Stimulated activated naive CD8-positive, alpha-beta T cell treated with anti-CD3 and anti-CD28 coated beads, Interleukin-15, amount 100 ng/mL, for 72 hours (primary cell): ENCODE measurements around the gene ZRANB1.

Source experiments
- ATAC-seq: fragments of 150-1000 bp; cut with Tn5 transposase; 2 replicates; pipeline ENCODE4 v1.10.0; 2021; ENCODE audit warnings: mild to moderate bottlenecking, moderate library complexity
- DNase-seq, 2 donors: peaks; one replicate each; pipeline ENCODE4 v3.0.0; 2021 to 2022
- H3K27ac Mint-ChIP-seq, 2 donors: one replicate each; pipeline ENCODE4 v1.8.0; 2022; ENCODE audit warnings: mild to moderate bottlenecking in 2 of 2, mixed read lengths in 2 of 2, moderate library complexity in 2 of 2
- H3K27me3 Mint-ChIP-seq: one replicate; pipeline ENCODE4 v1.8.0; 2022; ENCODE audit warnings: mixed read lengths
- H3K4me1 Mint-ChIP-seq: one replicate; pipeline ENCODE4 v1.8.0; 2022; ENCODE audit warnings: mild to moderate bottlenecking, mixed read lengths
- H3K4me3 Mint-ChIP-seq, 2 donors: one replicate each; pipeline ENCODE4 v1.8.0; 2022; ENCODE audit warnings: mild to moderate bottlenecking in 2 of 2, mixed read lengths in 2 of 2, moderate library complexity in 1 of 2
- H3K9me3 Mint-ChIP-seq, 2 donors: one replicate each; pipeline ENCODE4 v1.8.0; 2022; ENCODE audit warnings: mixed read lengths in 2 of 2

The ZRANB1 gene

GRCh38 chr10:125011171-125011925 lies 69.4 kb downstream of the ZRANB1 start:
- Mint-ChIP-seq H3K9me3 (no peaks in the 10 kb centered on the region), H3K4me1 (peaks cover 11% of the 10 kb centered on the region), H3K27me3 (peaks cover 29% of the 10 kb centered on the region), H3K4me3 (no peak overlapping the region), H3K27ac (no peak overlapping the region)
- DNase-seq (no peak), ATAC-seq (no peak)

GRCh38 chr10:125011926-125012705 lies 70.2 kb downstream of the ZRANB1 start:
- Mint-ChIP-seq H3K4me1 (peaks cover 11% of the 10 kb centered on the region), H3K27ac (no peak overlapping the region), H3K9me3 (no peaks in the 10 kb centered on the region), H3K4me3 (no peak overlapping the region), H3K27me3 (peaks cover 29% of the 10 kb centered on the region)
- DNase-seq: no peak
- ATAC-seq: no peak

- H3K4me3 Mint-ChIP-seq: no peak overlapping the region
- H3K4me1 Mint-ChIP-seq: peaks cover 11% of the 10 kb centered on the region
- no peak overlapping the region for H3K27ac Mint-ChIP-seq
- DNase-seq: no peak
- H3K9me3 Mint-ChIP-seq: no peaks in the 10 kb centered on the region
- ATAC-seq: no peak
- peaks cover 29% of the 10 kb centered on the region for H3K27me3 Mint-ChIP-seq
These were observed 71.1 kb downstream of the ZRANB1 start for GRCh38 chr10:125012851-125013528.

- Mint-ChIP-seq H3K4me1 (peaks cover 11% of the 10 kb centered on the region), H3K9me3 (no peaks in the 10 kb centered on the region), H3K27me3 (peaks cover 29% of the 10 kb centered on the region), H3K27ac (no peak overlapping the region), H3K4me3 (no peak overlapping the region)
- ATAC-seq (no peak), DNase-seq (no peak)
These were observed 71.6 kb downstream of the ZRANB1 start for GRCh38 chr10:125013529-125013872.

GRCh38 chr10:125014086-125014830 lies 72.3 kb downstream of the ZRANB1 start:
- no peak overlapping the region for H3K27ac Mint-ChIP-seq
- H3K4me1 Mint-ChIP-seq: peaks cover 11% of the 10 kb centered on the region
- no peak for ATAC-seq
- no peak for DNase-seq
- no peaks in the 10 kb centered on the region for H3K9me3 Mint-ChIP-seq
- no peak overlapping the region for H3K4me3 Mint-ChIP-seq
- H3K27me3 Mint-ChIP-seq: peaks cover 24% of the 10 kb centered on the region

GRCh38 chr10:125014836-125015355 lies 73.0 kb downstream of the ZRANB1 start:
- no peaks in the 10 kb centered on the region for H3K9me3 Mint-ChIP-seq
- peaks cover 11% of the 10 kb centered on the region for H3K4me1 Mint-ChIP-seq
- ATAC-seq: no peak
- H3K27ac Mint-ChIP-seq: no peak overlapping the region
- DNase-seq: no peak
- peaks cover 23% of the 10 kb centered on the region for H3K27me3 Mint-ChIP-seq
- no peak overlapping the region for H3K4me3 Mint-ChIP-seq

GRCh38 chr10:125015356-125015944 lies 73.5 kb downstream of the ZRANB1 start:
- Mint-ChIP-seq H3K27ac (no peak overlapping the region), H3K4me1 (peaks cover 11% of the 10 kb centered on the region), H3K4me3 (no peak overlapping the region), H3K9me3 (no peaks in the 10 kb centered on the region), H3K27me3 (peaks cover 23% of the 10 kb centered on the region)
- ATAC-seq: peak; percentile 69
- DNase-seq: no peak

- ATAC-seq (no peak), DNase-seq (no peak)
- H3K27ac Mint-ChIP-seq: no peak overlapping the region
- no peak overlapping the region for H3K4me3 Mint-ChIP-seq
- peaks cover 23% of the 10 kb centered on the region for H3K27me3 Mint-ChIP-seq
- H3K9me3 Mint-ChIP-seq: no peaks in the 10 kb centered on the region
- peaks cover 11% of the 10 kb centered on the region for H3K4me1 Mint-ChIP-seq
These were observed 74.2 kb downstream of the ZRANB1 start for GRCh38 chr10:125016123-125016522.

GRCh38 chr10:125016611-125017202 lies 74.8 kb downstream of the ZRANB1 start:
- H3K27me3 Mint-ChIP-seq: peaks cover 23% of the 10 kb centered on the region

GRCh38 chr10:125017547-125018298 lies 75.8 kb downstream of the ZRANB1 start:
- DNase-seq: no peak
- Mint-ChIP-seq H3K27me3 (peaks cover 23% of the 10 kb centered on the region), H3K27ac (no peak overlapping the region), H3K4me3 (no peak overlapping the region), H3K9me3 (no peaks in the 10 kb centered on the region), H3K4me1 (peaks cover 11% of the 10 kb centered on the region)
- no peak for ATAC-seq

More at GRCh38 chr10:125016611-125017202, 74.8 kb downstream of the ZRANB1 start:
- Mint-ChIP-seq H3K27ac (no peak overlapping the region), H3K4me1 (peaks cover 11% of the 10 kb centered on the region), H3K4me3 (no peak overlapping the region), H3K9me3 (no peaks in the 10 kb centered on the region)
- no peak for DNase-seq
- no peak for ATAC-seq

GRCh38 chr10:125018576-125019143 lies 76.7 kb downstream of the ZRANB1 start:
- ATAC-seq (no peak), DNase-seq (no peak)
- H3K4me1 Mint-ChIP-seq: peaks cover 11% of the 10 kb centered on the region
- H3K27me3 Mint-ChIP-seq: peaks cover 22% of the 10 kb centered on the region
- no peak overlapping the region for H3K27ac Mint-ChIP-seq
- H3K4me3 Mint-ChIP-seq: no peak overlapping the region
- H3K9me3 Mint-ChIP-seq: no peaks in the 10 kb centered on the region

- Mint-ChIP-seq H3K4me1 (peaks cover 3% of the 10 kb centered on the region), H3K9me3 (no peaks in the 10 kb centered on the region), H3K4me3 (no peak overlapping the region), H3K27ac (no peak overlapping the region), H3K27me3 (peaks cover 5% of the 10 kb centered on the region)
- ATAC-seq: no peak
- no peak for DNase-seq
These were observed 78.5 kb downstream of the ZRANB1 start for GRCh38 chr10:125020386-125020785.

- peak overlapping the region in 1 of 2 donors; percentile 8 for H3K27ac Mint-ChIP-seq
These were observed 78.9 kb downstream of the ZRANB1 start for GRCh38 chr10:125020871-125021270.

More at GRCh38 chr10:125020871-125021270, 78.9 kb downstream of the ZRANB1 start:
- Mint-ChIP-seq H3K4me3 (no peak overlapping the region), H3K4me1 (no peaks in the 10 kb centered on the region), H3K9me3 (no peaks in the 10 kb centered on the region), H3K27me3 (no peaks in the 10 kb centered on the region)
- no peak for DNase-seq
- ATAC-seq: no peak
